ENCODE results near the gene PRKRIP1.
"Not testable (repeated sequence)": the region's sequence is repeated elsewhere in the genome, so short reads cannot be mapped to it uniquely, and the experiment has no call there.

PRKRIP1 gene

DNA sequence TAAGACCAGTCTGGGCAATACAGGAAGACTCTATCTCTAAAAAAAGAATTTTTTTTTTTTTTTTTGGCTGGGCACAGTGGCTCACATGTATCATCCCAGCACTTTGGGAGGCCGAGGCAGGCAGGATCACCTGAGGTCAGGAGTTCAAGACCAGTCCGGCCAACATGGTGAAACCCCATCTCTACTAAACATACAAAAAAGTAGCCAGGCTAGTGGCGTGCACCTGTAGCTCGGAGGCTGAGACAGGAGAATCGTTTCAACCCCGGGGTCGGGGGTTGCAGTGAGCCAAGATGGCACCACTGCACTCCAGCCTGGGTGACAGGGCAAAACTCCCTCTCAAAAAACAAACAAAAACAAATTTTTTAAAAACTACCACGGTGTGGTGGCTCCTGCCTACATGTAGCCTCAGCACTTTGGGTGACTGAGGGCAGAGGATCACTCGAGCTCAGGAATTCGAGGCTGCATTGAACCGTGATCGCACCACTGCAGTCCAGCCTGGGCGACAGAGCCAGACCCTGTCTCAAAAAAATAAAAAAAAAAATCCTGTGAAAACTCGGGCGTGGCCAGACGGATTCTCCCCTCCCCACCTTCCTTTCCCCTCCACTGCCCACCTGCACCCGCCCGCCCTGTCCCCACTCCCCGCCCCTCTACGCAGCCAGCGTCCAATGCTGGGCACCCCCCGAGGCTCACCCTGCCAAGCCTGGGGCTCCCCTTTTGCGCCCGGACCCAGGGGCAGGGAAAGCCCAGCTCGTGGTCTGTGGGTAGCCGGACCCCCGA, 36.5 kb downstream of the PRKRIP1 start:
- DNase-seq: peak; percentile 60

DNA sequence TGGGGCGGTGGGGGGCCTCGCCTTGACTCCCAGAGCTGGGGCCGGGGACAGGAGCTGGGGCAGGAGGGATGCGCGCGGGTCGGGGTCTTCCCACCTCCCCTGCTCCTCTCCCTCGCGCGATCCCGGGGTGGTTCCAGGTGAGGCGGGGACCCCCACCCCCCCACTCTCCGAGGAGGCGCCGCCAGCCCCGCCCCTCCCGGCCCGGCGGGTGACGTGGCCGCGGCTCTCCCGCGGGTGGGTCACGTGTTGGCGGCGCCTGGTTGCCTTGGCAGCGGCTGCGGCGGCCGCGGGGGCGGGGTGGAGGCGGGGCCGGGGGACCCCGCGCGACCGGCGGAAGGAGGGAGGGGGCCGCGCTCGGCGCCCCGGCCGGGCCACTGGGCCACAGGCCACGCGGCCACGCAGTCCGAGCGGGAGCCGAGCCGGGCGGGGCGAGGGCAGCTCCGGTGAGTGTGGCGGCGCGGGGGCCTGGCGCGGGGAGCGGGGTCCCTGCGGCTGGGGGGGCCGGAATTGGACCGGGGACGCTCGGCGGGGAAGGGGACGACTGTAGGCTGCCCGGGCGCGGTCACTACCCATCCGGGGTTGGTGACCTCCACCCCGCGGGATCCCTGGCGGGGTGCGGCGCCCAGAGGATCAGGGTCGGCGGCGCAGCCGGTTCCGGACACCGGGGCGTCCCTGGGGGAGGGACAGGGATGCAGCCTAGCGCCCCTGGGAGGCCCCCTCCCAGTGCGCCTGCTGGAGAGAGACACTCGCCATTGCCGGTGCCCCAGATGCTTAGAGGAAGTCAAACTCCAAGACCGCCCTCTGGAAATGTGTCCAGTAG, 37.3 kb downstream of the PRKRIP1 start, which contains the start of gene ORAI2:
Gene ORAI2 (plus strand): TSS at position 357 of the 820 bp plus-strand sequence. CDS start 5,382 bp downstream, outside the sequence.
- DNase-seq: peak; percentile 88

DNA sequence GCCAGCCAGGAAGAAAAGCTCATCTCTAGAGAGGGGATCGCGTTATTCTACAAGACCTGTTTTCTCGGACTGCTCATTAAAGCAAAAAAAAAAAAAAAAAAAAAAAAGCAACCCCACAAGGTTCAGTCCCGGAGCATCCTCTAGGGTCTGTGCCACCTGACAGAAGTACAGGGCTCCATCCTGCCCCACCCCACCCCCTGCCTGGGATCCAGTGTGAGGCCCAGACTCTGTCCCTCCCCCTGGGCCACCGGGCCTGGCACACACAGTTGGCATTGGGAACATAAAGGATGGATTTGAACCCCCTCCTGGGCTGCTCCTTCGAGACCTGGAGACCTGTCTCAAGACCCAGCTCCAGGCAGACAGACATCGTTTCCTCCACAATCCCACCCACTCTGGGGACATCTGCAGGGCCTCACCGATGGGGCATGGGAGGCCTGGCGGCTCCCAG, 37.9 kb downstream of the PRKRIP1 start:
- DNase-seq: no peak

DNA sequence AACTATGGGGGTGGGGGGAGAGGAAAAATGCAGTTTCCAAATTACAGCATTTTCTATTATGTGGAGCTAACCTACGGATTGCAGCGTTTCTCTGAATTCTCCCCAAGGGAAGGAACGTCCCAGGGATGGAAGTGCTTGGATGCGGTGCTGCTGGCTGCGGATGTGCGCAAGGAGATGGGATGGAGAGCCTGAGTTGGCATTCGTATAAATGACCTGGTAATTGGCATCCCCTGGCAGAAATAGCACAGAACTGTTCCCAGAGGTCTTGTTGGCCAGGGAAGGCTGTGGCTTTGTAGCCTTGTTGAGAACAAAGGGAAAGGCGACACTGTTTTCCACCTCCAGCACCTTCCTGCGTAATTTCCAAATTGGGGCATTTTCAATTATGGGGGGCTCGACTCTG, 40.0 kb downstream of the PRKRIP1 start:
- DNase-seq: no peak

DNA sequence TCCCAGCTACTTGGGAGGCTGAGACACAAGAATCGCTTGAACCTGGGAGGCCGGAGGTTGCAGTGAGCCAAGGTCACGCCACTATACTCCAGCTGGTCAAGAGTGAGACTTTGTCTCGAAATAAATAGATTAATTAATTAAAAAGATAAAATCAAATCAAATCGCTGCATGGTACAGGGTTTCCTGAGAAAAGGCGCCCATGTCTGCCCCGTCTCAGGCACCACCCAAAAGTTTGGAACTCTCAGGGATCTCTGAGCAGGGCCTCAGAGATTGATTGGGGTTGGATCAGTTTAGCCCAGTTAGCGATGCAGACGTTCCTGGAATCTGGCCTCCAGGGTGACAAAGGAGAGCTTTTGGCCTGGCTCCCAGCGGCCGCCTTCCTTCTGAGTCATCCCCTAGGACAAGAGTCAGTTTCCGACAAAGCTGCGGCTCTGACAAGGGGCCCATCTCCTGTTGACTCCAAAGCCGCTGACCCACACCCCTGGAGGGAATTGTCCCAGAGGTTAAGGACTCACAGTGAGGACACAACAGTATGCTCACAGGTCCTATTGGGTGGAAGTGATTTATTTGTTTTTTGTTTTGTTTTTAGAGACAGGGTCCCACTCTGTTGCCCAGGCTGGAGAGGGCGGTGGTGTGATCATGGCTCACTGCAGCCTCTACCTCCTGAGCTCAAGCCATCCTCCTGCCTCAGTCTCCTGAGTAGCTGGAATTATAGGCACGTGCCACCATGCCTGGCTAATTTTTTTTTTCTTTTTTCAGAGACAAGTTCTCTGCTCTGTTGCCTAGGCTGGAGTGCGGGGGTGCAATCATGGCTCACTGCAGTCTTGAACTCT, 44.0 kb downstream of the PRKRIP1 start:
- no peak for DNase-seq

DNA sequence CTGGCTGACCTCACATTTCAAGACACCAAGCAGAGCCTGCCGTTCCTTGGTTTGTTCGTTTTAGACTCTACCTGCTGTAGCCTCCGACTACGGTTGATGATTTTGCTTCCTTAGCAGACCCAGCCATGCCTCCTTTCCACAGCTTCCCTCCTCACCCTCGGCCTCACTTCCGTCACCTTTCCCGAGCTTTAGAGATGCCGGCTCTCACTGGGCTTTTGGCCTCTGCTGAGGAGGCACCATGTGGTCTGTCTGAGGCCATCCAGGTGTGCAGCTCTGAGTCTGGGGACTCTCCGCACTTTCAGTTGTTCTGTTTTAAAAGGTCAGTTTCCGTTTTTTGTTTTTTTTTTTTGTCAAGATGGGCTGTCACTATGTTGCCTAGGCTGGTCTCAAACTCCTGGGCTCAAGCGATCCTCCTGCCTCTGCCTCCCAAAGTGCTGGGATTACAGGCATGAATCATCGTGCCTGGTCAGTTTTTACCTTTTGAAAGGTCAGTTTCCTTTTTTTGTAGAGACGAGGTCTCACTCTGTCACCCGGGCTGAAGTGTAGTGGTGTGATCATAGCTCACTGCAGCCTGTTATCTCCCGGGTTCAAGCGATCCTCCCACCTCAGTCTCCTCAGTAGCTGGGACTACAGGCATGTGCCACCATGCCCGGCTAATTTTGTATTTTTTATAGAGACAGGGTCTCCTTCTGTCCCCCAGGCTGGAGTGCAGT, 49.0 kb downstream of the PRKRIP1 start:
- DNase-seq: no peak

DNA sequence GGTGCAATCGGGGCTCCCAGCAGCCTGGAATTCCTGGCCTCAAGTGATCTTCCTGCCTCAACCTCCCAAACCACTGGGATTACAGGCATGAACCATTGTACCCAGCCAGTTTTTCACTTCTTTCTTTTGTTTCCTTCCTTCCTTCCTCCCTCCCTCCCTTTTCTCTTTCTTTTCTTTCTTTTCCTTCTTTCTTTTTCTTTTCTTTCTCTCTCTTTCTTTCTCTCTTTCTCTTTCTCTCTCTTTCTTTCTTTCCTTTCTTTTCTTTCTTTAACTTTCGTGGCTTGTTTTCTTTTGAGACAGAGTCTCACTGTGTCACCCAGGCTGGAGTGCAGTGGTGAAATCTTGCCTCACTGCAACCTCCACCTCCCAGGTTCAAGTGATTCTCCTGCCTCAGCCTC, 49.5 kb downstream of the PRKRIP1 start:
- DNase-seq: no peak

DNA sequence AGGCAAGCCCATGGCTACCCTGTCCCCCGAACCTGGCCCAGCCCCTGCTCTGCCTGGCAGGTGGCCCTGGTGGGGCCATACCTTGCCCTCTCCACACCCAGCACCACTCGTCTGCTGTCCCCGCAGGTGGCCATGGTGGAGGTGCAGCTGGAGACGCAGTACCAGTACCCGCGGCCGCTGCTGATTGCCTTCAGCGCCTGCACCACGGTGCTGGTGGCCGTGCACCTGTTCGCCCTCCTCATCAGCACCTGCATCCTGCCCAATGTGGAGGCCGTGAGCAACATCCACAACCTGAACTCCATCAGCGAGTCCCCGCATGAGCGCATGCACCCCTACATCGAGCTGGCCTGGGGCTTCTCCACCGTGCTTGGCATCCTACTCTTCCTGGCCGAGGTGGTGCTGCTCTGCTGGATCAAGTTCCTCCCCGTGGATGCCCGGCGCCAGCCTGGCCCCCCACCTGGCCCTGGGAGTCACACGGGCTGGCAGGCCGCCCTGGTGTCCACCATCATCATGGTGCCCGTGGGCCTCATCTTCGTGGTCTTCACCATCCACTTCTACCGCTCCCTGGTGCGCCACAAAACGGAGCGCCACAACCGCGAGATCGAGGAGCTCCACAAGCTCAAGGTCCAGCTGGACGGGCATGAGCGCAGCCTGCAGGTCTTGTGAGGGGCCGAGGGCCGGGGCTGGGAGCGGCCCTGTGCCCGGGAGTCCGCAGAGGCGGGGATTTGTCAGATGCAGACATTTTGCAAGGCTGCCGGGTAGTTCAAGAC, 50.4 kb downstream of the PRKRIP1 start:
- no peak for DNase-seq

DNA sequence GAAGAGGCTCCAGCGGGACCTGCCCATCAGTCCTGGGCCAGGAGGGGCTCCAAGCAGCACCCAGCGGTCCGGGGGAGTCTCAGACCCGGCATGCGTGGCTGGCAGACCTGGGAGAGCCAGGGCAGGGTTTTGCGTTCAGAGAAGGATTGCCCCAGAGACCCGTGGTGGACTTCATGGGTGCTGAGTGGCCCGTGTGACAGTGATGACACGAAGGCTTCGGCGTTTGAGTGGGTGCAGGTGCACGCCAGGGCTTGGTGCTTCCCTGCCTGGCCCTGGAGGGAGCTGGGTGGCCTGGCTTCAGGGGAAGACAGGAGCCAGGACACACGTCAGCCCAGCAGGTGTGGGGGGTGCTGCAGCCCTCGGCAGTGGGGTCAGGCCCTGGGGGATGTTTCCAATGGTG, 51.1 kb downstream of the PRKRIP1 start:
- DNase-seq: no peak

DNA sequence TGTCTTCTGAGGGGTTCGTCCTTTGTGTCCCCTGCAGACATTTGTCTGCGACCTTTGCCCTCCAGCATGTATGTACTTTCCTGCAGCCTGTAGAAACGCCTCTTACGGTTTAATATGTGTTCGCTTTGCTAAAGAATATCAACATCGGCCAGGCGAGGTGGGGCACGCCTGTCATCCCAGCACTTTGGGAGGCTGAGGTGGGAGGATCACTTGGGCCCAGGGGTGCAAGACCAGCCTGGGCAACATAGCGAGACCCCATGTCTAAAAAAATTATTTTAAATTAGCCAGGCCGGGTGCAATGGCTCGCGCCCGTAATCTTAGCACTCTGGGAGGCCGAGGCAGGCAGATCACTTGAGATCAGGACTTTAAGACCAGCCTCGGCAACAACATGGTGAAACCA, 53.0 kb downstream of the PRKRIP1 start:
- no peak for DNase-seq

DNA sequence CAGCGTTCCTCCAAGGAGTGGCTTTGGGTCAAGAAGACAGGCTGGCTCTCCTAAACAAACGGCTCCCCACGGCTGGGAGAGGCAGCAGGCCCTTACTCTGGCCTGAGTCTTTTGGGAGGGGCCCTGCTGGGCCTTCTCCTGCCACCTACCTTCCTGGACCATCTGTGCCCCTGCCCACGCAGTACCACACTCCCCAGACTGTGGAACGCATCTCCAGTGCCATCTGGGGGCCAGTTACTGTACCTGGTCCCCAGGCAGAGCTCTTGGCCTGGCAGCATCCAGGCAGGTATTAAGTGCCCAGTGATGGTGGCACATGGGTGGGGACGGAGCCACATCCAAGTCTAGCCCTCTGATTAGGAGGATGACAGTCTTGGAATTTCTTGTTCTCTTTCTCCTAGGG, 54.1 kb downstream of the PRKRIP1 start:
- DNase-seq: no peak

DNA sequence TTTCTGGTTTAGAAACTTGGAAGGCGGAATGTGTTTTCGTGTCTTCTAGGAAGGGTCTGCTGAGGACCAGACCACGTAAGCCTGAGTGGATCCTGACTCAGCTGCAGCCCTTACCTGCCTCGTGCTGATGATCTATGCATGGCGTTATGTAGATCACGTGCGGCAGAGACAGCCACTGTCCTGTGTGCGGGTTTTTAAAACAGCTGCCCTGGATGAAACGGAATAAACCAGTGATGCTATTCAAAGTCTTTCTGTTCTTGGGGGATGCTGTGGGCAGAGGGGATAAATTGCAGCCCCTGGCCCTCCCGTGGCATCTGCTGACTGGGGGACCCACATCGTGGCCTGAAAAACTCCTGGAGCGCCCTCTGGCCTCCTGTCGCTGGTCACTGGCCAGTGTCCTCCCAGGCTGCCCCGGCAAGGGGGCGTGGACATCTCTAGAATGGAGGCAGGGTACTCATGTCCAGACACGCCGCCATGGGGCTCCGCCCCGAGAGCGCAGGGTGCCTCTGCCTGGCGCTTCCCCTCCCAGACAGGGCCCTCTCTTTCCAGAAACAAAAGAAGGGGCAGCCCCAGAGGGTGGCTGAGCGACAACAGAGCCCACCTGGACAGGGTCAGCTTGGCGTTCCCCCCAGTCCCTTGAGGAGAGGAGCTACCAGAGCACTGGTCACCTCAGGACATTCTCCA, 55.4 kb downstream of the PRKRIP1 start:
- DNase-seq: no peak

DNA sequence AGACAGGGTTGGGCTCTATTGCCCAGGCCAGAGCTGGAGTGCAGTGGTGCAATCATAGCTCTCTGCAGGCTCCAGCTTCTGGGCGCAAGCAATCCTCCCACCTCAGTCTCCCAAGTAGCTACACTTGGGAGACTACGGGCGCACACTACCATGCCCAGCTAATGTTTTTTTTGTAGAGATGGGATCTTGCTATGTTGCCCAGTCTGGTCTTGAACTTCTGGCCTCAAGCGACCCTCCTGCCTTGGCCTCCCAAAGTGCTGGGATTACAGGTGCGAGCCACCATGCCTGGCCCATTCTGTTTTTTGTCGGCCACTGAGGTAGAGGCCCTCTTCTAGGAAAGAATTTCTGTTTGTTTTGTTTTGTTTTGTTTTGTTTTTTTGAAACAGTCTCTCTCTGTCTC, 56.3 kb downstream of the PRKRIP1 start:
- no peak for DNase-seq

DNA sequence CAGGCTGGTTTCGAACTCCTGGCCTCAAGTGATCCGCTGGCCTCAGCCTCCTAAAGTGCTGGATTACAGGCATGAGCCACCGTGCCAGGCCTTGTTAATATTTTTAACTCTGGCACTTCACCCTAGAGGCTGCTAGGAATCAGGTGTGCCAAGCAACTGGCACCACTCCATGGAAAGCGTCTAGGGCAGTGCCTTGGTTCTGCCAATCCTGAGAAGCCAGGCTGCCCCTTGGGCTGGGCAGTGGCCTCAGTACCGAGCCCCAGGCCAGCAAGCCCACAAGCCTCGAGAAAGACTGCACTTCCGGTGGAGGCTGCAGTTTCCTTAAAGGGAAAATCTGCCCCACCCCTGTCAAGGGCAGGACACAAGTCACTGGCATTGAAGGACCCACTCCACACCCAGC, 57.2 kb downstream of the PRKRIP1 start:
- DNase-seq: no peak

DNA sequence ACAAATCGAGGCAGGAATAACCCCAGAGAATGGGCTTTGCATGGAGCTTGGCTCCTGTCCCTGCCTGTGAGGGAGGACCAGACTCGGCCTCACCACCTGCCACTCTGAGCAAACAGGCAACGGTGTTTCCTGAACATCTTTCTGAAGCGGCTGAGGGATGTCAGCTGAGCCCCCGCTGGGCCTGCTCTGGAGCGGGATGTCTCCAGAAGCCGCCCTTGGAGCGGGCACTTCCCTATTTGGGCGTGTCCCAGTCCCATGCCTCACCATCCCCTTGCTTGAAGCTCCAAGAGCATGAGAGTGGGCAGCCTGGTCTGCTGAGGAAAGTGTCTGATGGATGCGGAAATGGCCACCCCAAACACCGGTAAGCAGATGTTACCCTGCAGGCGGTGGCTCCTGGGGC, 58.3 kb downstream of the PRKRIP1 start:
- DNase-seq: no peak

DNA sequence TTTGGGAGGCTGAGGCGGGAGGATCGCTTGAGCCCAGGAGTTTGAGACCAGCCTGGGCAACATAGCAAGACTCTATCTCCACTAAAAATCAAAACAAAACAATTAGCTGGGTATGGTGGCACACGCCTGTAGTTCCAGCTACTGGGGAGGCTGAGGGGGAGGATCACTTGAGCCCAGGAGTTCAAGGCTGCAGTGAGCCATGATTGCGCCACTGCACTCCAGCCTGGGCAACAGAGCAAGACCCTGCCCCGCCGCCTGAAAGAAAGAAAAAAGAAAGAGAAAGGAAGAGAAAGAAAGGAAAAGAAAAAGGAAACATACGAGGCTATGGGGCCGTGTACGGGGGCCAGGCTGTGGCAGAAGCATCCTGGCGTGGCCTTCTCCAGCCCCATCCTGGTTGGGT, 58.8 kb downstream of the PRKRIP1 start:
- DNase-seq: not testable (repeated sequence)

DNA sequence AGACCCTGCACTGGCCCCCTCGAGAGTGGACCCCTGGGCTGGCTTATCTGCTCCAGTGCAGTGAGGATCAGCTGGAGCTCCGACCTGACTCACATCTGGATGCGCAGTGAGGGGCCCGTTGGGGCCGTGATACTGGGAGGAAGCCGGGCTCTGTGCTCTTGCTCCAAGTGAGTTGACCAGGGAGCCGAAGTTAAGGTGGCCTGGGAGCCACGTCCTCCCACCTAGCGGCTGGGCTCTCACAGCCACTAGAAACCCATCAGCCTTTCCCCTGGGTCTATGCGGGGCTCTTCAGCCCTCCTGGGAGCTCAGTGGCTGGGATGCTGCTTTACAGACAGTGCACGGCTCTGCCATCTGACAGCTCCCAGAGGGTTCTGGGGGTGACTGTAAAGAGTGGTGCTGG, 59.4 kb downstream of the PRKRIP1 start:
- DNase-seq: no peak

DNA sequence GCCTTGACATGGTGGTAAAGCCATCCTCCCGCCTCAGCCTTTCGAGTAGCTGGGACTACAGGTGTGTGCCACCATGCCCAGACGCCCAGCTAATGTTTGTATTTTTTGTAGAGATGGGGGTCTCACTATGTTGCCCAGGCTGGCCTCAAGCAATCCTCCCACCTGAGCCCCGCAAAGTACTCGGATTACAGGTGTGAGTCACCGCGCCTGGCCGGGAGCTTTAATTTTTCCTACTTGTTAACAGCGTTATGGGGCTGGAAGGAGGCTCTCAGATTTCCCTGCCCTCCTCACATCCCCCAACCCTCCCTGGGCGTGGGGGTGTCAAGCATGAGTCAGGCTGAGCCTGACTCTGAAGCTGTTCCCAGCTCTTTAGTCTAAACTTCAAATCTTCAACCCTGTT, 60.2 kb downstream of the PRKRIP1 start:
- DNase-seq: no peak

DNA sequence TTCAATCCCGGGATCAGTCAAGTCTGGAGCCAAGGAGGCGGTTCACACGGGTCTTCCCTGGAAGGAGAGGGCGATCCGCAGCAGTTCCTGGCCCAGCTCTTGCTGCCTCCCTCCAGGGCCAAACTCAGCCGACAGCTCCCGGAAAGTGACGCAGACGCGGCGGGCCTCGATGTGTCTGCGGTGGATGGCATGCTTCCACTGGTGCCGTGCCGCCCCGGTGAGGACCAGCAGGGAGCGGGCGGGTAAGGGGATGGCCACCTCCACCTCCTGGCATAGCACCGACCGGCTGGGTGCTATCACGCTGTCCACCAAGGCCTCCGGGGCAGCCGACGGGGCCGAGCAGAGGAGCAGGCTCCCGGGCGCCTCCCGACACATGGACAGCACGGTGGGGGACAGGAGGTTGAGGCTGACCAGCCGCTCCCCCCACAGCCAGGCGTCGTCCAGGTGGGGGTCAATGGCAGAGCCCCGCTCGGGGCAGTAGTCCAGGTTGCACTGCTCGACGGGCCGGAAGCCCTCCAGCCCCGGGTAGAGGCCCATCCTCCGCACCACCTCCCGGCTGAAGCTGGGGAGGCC, 61.3 kb downstream of the PRKRIP1 start:
- no peak for DNase-seq

DNA sequence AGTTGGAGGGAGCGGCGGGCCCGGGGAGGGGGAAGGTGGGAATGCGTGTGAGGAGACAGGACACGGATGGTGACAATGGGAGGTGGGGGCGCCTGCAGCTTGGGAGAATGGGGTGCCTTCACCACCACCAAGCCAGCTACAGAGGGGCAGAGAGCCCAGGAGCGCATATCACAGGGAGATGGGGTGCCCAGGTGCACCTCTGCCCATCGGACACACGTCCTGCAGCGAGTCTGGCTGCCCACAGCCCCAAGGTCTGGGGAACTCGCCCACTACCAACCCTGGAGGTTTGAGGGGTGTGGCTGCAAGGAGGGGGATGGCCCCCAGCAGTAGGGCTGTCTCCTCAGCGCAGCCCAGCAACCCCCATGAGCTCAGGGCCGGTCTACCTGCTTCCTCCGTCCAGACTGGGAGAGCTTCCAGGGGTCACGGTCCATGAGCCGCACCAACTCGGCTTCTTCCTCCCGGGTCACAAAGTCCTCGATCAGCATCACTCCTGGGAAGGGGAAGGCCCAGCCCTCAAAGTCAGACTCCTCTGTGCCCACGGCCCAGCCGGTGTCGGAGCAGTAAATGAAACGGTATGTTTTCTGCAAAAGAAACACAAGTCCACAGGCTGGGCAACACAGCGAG, 63.2 kb downstream of the PRKRIP1 start:
- DNase-seq: no peak
